Panc1 (cell line): ENCODE data around the gene TCF25. TPM values are rescaled to one million over a fixed set of nuclear protein-coding genes. Genes with fewer than 3 reads are reported as not detected.

ENCODE experiments used
- ATAC-seq: fragments of 200-7000 bp; cut with Tn5 transposase; 2 replicates; pipeline ENCODE4 v1.9.1; 2020; ENCODE audit warnings: mild to moderate bottlenecking, moderate library complexity
- BruUV-seq: library from RNA; stranded (reverse); fragments of 400-500 nt; replicated peaks from 2 replicates; lab custom pipeline; 2021; lab: Mats Ljungman, UMichigan
- CTCF ChIA-PET: fragments of 300-600 bp; sonication (Branson Sonifier 250); formaldehyde crosslinking; loops from one replicate; lab custom pipeline; 2022; ENCODE audit warnings: antibody characterized with exemption; lab: Charles Lee
- POLR2A ChIA-PET: fragments of 300-600 bp; sonication (Branson Sonifier 250); formaldehyde crosslinking; loops from one replicate; lab custom pipeline; 2022; ENCODE audit warnings: antibody characterized with exemption; lab: Charles Lee
- DNase-seq: peaks from one replicate; pipeline ENCODE4 v3.0.0-alpha.2; 2010; ENCODE audit warnings: low read depth, low spot score
- H3K27ac ChIP-seq: 2 replicates; pipeline ENCODE4 v1.5.1; 2011; ENCODE audit warnings: mild to moderate bottlenecking, low read length, inconsistent platforms
- H3K27me3 ChIP-seq: fragments of 200-500 bp; sonication (Bioruptor generic); 2 replicates; pipeline ENCODE4 v1.6.0; 2014; ENCODE audit warnings: low read length, inconsistent platforms; ENCODE audit not compliant: control insufficient read depth, insufficient read depth
- H3K36me3 ChIP-seq: fragments of 200-500 bp; sonication (Bioruptor generic); 2 replicates; pipeline ENCODE4 v1.5.1; 2014; ENCODE audit warnings: inconsistent platforms, mild to moderate bottlenecking, low read length, moderate library complexity; ENCODE audit not compliant: control insufficient read depth, insufficient read depth
- H3K4me1 ChIP-seq: 2 replicates; pipeline ENCODE4 v1.5.1; 2011; ENCODE audit warnings: inconsistent platforms, mild to moderate bottlenecking, low read length, moderate library complexity; ENCODE audit not compliant: control insufficient read depth, insufficient read depth
- H3K4me3 ChIP-seq, 2 experiments: 2 replicates each; pipeline ENCODE4 v1.5.1; 2011 to 2012; ENCODE audit warnings: low read depth in 2 of 2, low read length in 2 of 2, mild to moderate bottlenecking in 2 of 2, inconsistent platforms in 1 of 2, moderate library complexity in 1 of 2
- H3K9me3 ChIP-seq: fragments of 200-500 bp; sonication (Bioruptor generic); 2 replicates; pipeline ENCODE4 v1.5.1; 2014; ENCODE audit warnings: low read depth, mild to moderate bottlenecking, inconsistent platforms, low read length, moderate library complexity; ENCODE audit not compliant: control insufficient read depth, insufficient read depth
- POLR2AphosphoS5 ChIP-seq: IDR thresholded peaks from 2 replicates; pipeline ENCODE4 v1.6.1; 2012; ENCODE audit warnings: mild to moderate bottlenecking, low read depth, low read length, moderate library complexity
- SIN3A ChIP-seq: IDR thresholded peaks from 2 replicates; pipeline ENCODE4 v1.6.1; 2012; ENCODE audit warnings: low read depth, mild to moderate bottlenecking, low read length, moderate library complexity, borderline replicate concordance; ENCODE audit not compliant: insufficient read depth
- TCF7L2 ChIP-seq: IDR thresholded peaks from 2 replicates; pipeline ENCODE4 v1.6.1; 2011; ENCODE audit warnings: mild to moderate bottlenecking, low read depth, low read length, inconsistent platforms
- in situ Hi-C: cut with HindIII; loops from 2 replicates; pipeline ENCODE4 v1.10.0; 2016; ENCODE audit warnings: low sequenced_read_pairs, low pct_unique_long_range_greater_than_20kb
- intact Hi-C: fragments of 100-400 bp; cut with micrococcal nuclease; formaldehyde crosslinking; loops from one replicate; pipeline ENCODE4 v1.10.0; 2022; ENCODE audit not compliant: unreplicated experiment
- total RNA-seq: library from RNA; stranded (reverse); gene quantifications from one replicate; pipeline ENCODE4 v1.2.1, GENCODE V29; 2021; ENCODE audit not compliant: unreplicated experiment
- TF ChIP-seq, protein P1 (sequence below), 2 experiments: IDR thresholded peaks; 2 replicates each; pipeline ENCODE4 v1.6.1; 2011 to 2012; ENCODE audit warnings: low read depth in 2 of 2, control low read depth in 1 of 2, low read length in 1 of 2, mild to moderate bottlenecking in 1 of 2, moderate library complexity in 1 of 2; ENCODE audit not compliant: insufficient read depth in 1 of 2
- TF ChIP-seq, protein P2 (sequence below): fragments of 450-650 bp; IDR thresholded peaks from 2 replicates; pipeline ENCODE4 v1.5.1; 2017; ENCODE audit warnings: mild to moderate bottlenecking

Gene TCF25
- total RNA-seq, 1 experiment from 2014 or later = 144 TPM

DNA sequence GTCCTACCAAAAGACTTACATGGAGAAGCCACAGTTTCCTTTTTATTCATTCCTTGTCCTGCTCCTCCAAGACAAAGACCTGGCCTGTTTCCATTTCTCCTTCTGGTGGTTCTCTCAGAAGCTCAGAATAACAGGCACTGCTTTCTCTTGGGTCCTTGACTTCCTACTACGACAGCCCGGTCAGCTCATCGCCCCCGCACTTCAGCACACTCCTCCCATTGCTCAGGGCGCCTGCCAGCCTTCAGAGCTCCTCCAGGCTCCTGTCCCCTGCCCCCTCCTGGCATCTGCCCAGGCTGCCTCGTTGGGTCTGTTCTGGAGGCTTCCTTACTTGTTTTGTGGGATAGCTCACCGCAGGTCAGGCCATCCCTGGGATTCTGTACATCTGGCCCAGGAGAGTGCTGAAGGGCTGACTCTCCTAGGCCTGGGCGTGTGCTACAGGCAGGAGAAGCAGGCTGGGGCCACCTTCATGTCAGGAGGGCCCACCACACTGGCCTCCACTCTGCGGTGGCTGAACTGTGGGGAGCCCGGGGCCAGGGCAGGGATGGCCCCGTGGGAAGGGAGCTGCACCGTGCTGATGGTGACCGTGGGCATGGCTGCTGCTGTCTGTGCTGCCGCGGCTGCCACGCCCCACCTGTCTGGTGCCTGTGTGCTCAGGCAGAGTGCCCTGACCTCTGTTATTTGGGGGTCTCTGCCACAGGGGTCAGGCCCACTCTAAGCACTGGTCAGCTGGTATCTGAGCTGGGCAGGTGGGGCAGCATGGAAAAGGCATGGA is 17.7 kb downstream of the TCF25 start:
- Histone ChIP-seq H3K27me3 (no peaks in the 10 kb centered on the region), H3K4me1 (no peaks in the 10 kb centered on the region), H3K36me3 (peaks cover 7% of the 10 kb centered on the region), H3K9me3 (no peaks in the 10 kb centered on the region), H3K4me3 (no peak overlapping the region), H3K27ac (no peak overlapping the region)
- intact Hi-C loops = no loop called here
- DNase-seq (no peak), ATAC-seq (no peak; the same call in 1 of the 2 replicates)
- BruUV-seq = no TSS peak
- in situ Hi-C loops = no loop called here
- CTCF ChIA-PET = no interaction called here
- TF ChIP-seq TCF7L2 = no peak
- TF ChIP-seq, protein P1, sequence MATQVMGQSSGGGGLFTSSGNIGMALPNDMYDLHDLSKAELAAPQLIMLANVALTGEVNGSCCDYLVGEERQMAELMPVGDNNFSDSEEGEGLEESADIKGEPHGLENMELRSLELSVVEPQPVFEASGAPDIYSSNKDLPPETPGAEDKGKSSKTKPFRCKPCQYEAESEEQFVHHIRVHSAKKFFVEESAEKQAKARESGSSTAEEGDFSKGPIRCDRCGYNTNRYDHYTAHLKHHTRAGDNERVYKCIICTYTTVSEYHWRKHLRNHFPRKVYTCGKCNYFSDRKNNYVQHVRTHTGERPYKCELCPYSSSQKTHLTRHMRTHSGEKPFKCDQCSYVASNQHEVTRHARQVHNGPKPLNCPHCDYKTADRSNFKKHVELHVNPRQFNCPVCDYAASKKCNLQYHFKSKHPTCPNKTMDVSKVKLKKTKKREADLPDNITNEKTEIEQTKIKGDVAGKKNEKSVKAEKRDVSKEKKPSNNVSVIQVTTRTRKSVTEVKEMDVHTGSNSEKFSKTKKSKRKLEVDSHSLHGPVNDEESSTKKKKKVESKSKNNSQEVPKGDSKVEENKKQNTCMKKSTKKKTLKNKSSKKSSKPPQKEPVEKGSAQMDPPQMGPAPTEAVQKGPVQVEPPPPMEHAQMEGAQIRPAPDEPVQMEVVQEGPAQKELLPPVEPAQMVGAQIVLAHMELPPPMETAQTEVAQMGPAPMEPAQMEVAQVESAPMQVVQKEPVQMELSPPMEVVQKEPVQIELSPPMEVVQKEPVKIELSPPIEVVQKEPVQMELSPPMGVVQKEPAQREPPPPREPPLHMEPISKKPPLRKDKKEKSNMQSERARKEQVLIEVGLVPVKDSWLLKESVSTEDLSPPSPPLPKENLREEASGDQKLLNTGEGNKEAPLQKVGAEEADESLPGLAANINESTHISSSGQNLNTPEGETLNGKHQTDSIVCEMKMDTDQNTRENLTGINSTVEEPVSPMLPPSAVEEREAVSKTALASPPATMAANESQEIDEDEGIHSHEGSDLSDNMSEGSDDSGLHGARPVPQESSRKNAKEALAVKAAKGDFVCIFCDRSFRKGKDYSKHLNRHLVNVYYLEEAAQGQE (IDR thresholded peaks at IDR 0.05; ENCODE audit: insufficient read depth in 1 of 2, low read depth in 2 of 2, low read length in 1 of 2) = no peak
- TF ChIP-seq POLR2AphosphoS5 = no peak
- TF ChIP-seq SIN3A = no peak
- TF ChIP-seq, protein P2, sequence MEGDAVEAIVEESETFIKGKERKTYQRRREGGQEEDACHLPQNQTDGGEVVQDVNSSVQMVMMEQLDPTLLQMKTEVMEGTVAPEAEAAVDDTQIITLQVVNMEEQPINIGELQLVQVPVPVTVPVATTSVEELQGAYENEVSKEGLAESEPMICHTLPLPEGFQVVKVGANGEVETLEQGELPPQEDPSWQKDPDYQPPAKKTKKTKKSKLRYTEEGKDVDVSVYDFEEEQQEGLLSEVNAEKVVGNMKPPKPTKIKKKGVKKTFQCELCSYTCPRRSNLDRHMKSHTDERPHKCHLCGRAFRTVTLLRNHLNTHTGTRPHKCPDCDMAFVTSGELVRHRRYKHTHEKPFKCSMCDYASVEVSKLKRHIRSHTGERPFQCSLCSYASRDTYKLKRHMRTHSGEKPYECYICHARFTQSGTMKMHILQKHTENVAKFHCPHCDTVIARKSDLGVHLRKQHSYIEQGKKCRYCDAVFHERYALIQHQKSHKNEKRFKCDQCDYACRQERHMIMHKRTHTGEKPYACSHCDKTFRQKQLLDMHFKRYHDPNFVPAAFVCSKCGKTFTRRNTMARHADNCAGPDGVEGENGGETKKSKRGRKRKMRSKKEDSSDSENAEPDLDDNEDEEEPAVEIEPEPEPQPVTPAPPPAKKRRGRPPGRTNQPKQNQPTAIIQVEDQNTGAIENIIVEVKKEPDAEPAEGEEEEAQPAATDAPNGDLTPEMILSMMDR = no peak
- POLR2A ChIA-PET = no interaction called here

DNA sequence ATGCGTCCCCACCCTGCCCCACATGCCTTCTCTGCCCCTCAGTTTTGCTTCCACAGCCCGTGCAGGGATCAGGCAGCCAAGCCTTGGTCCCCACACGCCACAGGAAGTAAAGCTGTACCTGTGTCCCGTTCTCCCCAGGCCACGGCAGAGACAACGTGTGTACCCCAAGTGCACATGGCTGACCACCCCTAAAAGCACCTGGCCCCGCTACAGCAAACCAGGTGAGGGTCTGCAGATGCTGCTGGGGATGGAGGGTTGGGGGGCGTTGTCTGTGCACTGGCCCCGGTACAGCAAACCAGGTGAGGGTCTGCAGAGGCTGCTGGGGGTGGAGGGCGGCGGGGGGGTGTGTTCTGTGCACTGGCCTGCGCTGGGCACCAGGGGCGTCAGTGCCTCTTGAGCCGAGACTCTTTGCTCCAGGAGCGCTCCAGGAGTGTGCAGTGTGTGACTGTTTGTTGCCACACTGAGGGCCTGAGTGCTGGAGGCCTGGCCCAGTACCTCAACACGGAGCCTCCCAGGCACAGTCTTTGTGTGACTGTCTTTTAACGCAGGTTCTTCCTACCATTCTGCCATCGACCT is 18.8 kb downstream of the TCF25 start:
- DNase-seq (no peak), ATAC-seq (no peak)
- no TSS peak for BruUV-seq
- no peak overlapping the region for H3K4me3 ChIP-seq
- TF ChIP-seq, protein P1 (IDR thresholded peaks at IDR 0.05; ENCODE audit: insufficient read depth in 1 of 2, low read depth in 2 of 2, low read length in 1 of 2) = no peak
- TF ChIP-seq TCF7L2 (no peak), SIN3A (no peak), POLR2AphosphoS5 (no peak)
- TF ChIP-seq, protein P2 = no peak
- H3K27me3 ChIP-seq = no peaks in the 10 kb centered on the region
- peaks cover 7% of the 10 kb centered on the region for H3K36me3 ChIP-seq
- H3K27ac ChIP-seq = no peak overlapping the region
- H3K9me3 ChIP-seq = no peaks in the 10 kb centered on the region
- ChIA-PET POLR2A (no interaction called here), CTCF (no interaction called here)
- in situ Hi-C loops = no loop called here
- intact Hi-C loops = no loop called here
- no peaks in the 10 kb centered on the region for H3K4me1 ChIP-seq
